Uterus (tissue), 4 donors: ENCODE results near the gene EVA1C. TPM values are rescaled to one million over a fixed set of nuclear protein-coding genes. Genes with fewer than 3 reads are reported as not detected.
A peak's percentile ranks its signal among the peaks of the same experiment; 100 is the strongest.

Source experiments
- DNase-seq, 2 donors: peaks; one replicate each; pipeline ENCODE4 v3.0.0-alpha.2; 2019 to 2020
- H3K27ac ChIP-seq, 2 donors: fragments of 200-600 bp; sonication (generic); 1 replicate in 1 of 2; 2 replicates in 1 of 2; pipeline ENCODE4 v1.5.1; 2016 to 2018
- H3K27me3 ChIP-seq, 2 donors: fragments of 200-600 bp; sonication (generic); one replicate each; pipeline ENCODE4 v1.5.1; 2018 to 2019; ENCODE audit warnings: control low read depth in 1 of 2
- H3K36me3 ChIP-seq, 2 donors: fragments of 200-600 bp; sonication (generic); one replicate each; pipeline ENCODE4 v1.5.1; 2019; ENCODE audit warnings: control low read depth in 1 of 2
- H3K4me1 ChIP-seq, 2 donors: fragments of 200-600 bp; sonication (generic); one replicate each; pipeline ENCODE4 v1.5.1; 2018 to 2019; ENCODE audit warnings: control low read depth in 1 of 2
- H3K4me3 ChIP-seq, 2 donors: fragments of 200-600 bp; sonication (generic); 1 replicate in 1 of 2; 2 replicates in 1 of 2; pipeline ENCODE4 v1.5.1; 2018 to 2019; ENCODE audit warnings: mild to moderate bottlenecking in 1 of 2
- H3K9me3 ChIP-seq, 2 donors: fragments of 200-600 bp; sonication (generic); one replicate each; pipeline ENCODE4 v1.5.1; 2019; ENCODE audit warnings: control low read depth in 1 of 2
- CTCF ChIP-seq, 4 experiments: fragments of 200-600 bp in 2 of 4; fragments of 450-650 bp in 2 of 4; sonication (generic) in 2 of 4; IDR thresholded peaks; one replicate each; pipeline ENCODE4 v1.5.1; 2016 to 2019; ENCODE audit warnings: antibody characterized with exemption in 4 of 4, mild to moderate bottlenecking in 2 of 4, moderate library complexity in 1 of 4
- POLR2A ChIP-seq, 2 donors: fragments of 450-650 bp; IDR thresholded peaks; one replicate each; pipeline ENCODE4 v1.6.1; 2016; ENCODE audit warnings: antibody characterized with exemption in 2 of 2, mild to moderate bottlenecking in 1 of 2, moderate library complexity in 1 of 2
- intact Hi-C: fragments of 100-400 bp; cut with DNase I; formaldehyde crosslinking; loops from one replicate; pipeline ENCODE4 v1.15.1; 2023; ENCODE audit warnings: low total_unique reads
- total RNA-seq, 4 donors: library from RNA; depleted of rRNA in 3 of 4; stranded (reverse); fragments of >200 nt in 3 of 4; gene quantifications; one replicate each; pipeline versions ENCODE4 v1.1.0 to v1.2.4, GENCODE V29; 2014 to 2023
- donor health status: DM: yes; HTN: yes; CAD: no.

Gene EVA1C
- total RNA-seq, 4 donors from 2014 or later: 8.3 to 105 (median 48.7) TPM

- DNase-seq: no peak
- intact Hi-C loops: loop anchor here (10.0 kb wide), 1 partner anchor 729 kb away; no protein-coding TSS in a partner anchor
- TF ChIP-seq POLR2A (IDR thresholded peaks at IDR 0.05) (no peak), CTCF (IDR thresholded peaks at IDR 0.05) (no peak)
- Histone ChIP-seq H3K27me3 (no peaks in the 10 kb centered on the region), H3K9me3 (no peaks in the 10 kb centered on the region), H3K4me1 (peaks cover 3% of the 10 kb centered on the region in 2 donors), H3K36me3 (no peaks in the 10 kb centered on the region), H3K4me3 (peak overlapping the region; percentile 82 to 96), H3K27ac (peak overlapping the region in 1 of 2 donors; percentile 75)
Measured at GRCh38 chr21:32393677-32394001, 18.9 kb upstream of the EVA1C start.

- Histone ChIP-seq H3K36me3 (no peaks in the 10 kb centered on the region), H3K9me3 (no peaks in the 10 kb centered on the region), H3K27ac (peak overlapping the region; percentile 58 to 61), H3K4me3 (no peak overlapping the region), H3K27me3 (no peaks in the 10 kb centered on the region), H3K4me1 (peaks cover 0 to 4% of the 10 kb centered on the region in 2 donors)
- TF ChIP-seq POLR2A (IDR thresholded peaks at IDR 0.05): no peak
- peak; percentile 80 to 85 (median 84) for TF ChIP-seq CTCF (IDR thresholded peaks at IDR 0.05)
- intact Hi-C loops: loop anchor here (10.0 kb wide), 1 partner anchor 162 kb away; no protein-coding TSS in a partner anchor
- DNase-seq: peak; percentile 70 to 86
Measured at GRCh38 chr21:32403201-32403777, 9.2 kb upstream of the EVA1C start.

GRCh38 chr21:32406405-32406804, 6.1 kb upstream of the EVA1C start:
- Histone ChIP-seq H3K36me3 (no peaks in the 10 kb centered on the region), H3K27me3 (no peaks in the 10 kb centered on the region), H3K27ac (peak overlapping the region; percentile 23 to 69), H3K9me3 (no peaks in the 10 kb centered on the region), H3K4me1 (peaks cover 4 to 7% of the 10 kb centered on the region in 2 donors), H3K4me3 (no peak overlapping the region)
- no peak for DNase-seq
- TF ChIP-seq POLR2A (IDR thresholded peaks at IDR 0.05) (no peak), CTCF (IDR thresholded peaks at IDR 0.05) (no peak)
- intact Hi-C loops: loop anchor here (10.0 kb wide), 1 partner anchor 158 kb away; no protein-coding TSS in a partner anchor

- peak overlapping the region; percentile 98 to 100 for H3K27ac ChIP-seq
- no peaks in the 10 kb centered on the region for H3K36me3 ChIP-seq
- no peak for TF ChIP-seq POLR2A (IDR thresholded peaks at IDR 0.05)
- no peak for TF ChIP-seq CTCF (IDR thresholded peaks at IDR 0.05)
- H3K4me1 ChIP-seq: peaks cover 0 to 11% of the 10 kb centered on the region in 2 donors
- H3K4me3 ChIP-seq: no peak overlapping the region
- DNase-seq: no peak
- H3K9me3 ChIP-seq: no peaks in the 10 kb centered on the region
- no peaks in the 10 kb centered on the region for H3K27me3 ChIP-seq
- intact Hi-C loops: loop anchor here (10.0 kb wide), 1 partner anchor 195 kb away; no protein-coding TSS in a partner anchor
Measured at GRCh38 chr21:32410291-32410690, 2.2 kb upstream of the EVA1C start.

- Histone ChIP-seq H3K27ac (peak overlapping the region; percentile 98 to 100), H3K27me3 (no peaks in the 10 kb centered on the region), H3K36me3 (no peaks in the 10 kb centered on the region), H3K4me3 (peak overlapping the region; percentile 72 to 90), H3K4me1 (peaks cover 0 to 14% of the 10 kb centered on the region in 2 donors), H3K9me3 (no peaks in the 10 kb centered on the region)
- intact Hi-C loops: loop anchor here (10.0 kb wide), 1 partner anchor 194 kb away; no protein-coding TSS in a partner anchor
- no peak for DNase-seq
- no peak for TF ChIP-seq POLR2A (IDR thresholded peaks at IDR 0.05)
- TF ChIP-seq CTCF (IDR thresholded peaks at IDR 0.05): no peak
Measured at GRCh38 chr21:32410916-32411315, 1.6 kb upstream of the EVA1C start.
